Sigmoid colon (tissue), 7 donors: ENCODE data around the gene CD2BP2. TPM values are rescaled to one million over a fixed set of nuclear protein-coding genes. Genes with fewer than 3 reads are reported as not detected.

Experiments used
- DNase-seq: peaks from one replicate; pipeline ENCODE4 v3.0.0-alpha.2; 2019
- H3K27ac ChIP-seq, 4 donors: fragments of 200-600 bp; sonication (generic); one replicate each; pipeline ENCODE4 v1.5.1; 2016 to 2019; ENCODE audit warnings: mild to moderate bottlenecking in 1 of 4
- H3K27me3 ChIP-seq, 3 donors: fragments of 200-600 bp; sonication (generic); one replicate each; pipeline ENCODE4 v1.5.1; 2019; ENCODE audit warnings: mild to moderate bottlenecking in 1 of 3
- H3K36me3 ChIP-seq, 4 donors: fragments of 200-600 bp; sonication (generic); one replicate each; pipeline ENCODE4 v1.5.1; 2016 to 2019
- H3K4me1 ChIP-seq, 4 donors: fragments of 200-600 bp; sonication (generic); one replicate each; pipeline ENCODE4 v1.5.1; 2017 to 2019
- H3K4me3 ChIP-seq, 4 donors: fragments of 200-600 bp; sonication (generic); one replicate each; pipeline ENCODE4 v1.5.1; 2017 to 2019; ENCODE audit warnings: mild to moderate bottlenecking in 2 of 4, moderate library complexity in 1 of 4
- H3K9me3 ChIP-seq, 4 donors: fragments of 200-600 bp in 3 of 4; sonication (generic) in 3 of 4; one replicate each; pipeline versions ENCODE4 v1.5.1 to v1.6.1; 2013 to 2019
- CTCF ChIP-seq, 4 experiments: fragments of 450-650 bp in 3 of 4; fragments of 200-600 bp in 1 of 4; IDR thresholded peaks; one replicate each; pipeline ENCODE4 v1.5.1; 2016 to 2019; ENCODE audit warnings: antibody characterized with exemption in 4 of 4, mild to moderate bottlenecking in 3 of 4, moderate library complexity in 2 of 4
- EP300 ChIP-seq, 4 donors: sonication (generic); formaldehyde crosslinking; IDR thresholded peaks; one replicate each; pipeline ENCODE4 v1.6.1; 2017; ENCODE audit warnings: antibody characterized with exemption in 4 of 4
- POLR2A ChIP-seq, 2 donors: fragments of 450-650 bp; IDR thresholded peaks; one replicate each; pipeline ENCODE4 v1.6.1; 2016; ENCODE audit warnings: antibody characterized with exemption in 2 of 2, mild to moderate bottlenecking in 2 of 2, moderate library complexity in 2 of 2
- POLR2AphosphoS5 ChIP-seq, 4 donors: sonication (generic); formaldehyde crosslinking; IDR thresholded peaks; one replicate each; pipeline ENCODE4 v1.6.1; 2017; ENCODE audit warnings: antibody characterized with exemption in 4 of 4
- WGBS, 2 donors: extraction: QIAGEN DNeasy Blood & Tissue Kit; methylation state at CpG; one replicate each; pipeline ENCODE4 v1.1.7; 2013; 5-methylcytosine and 5-hydroxymethylcytosine counted together
- intact Hi-C: fragments of 100-400 bp; cut with DNase I; formaldehyde crosslinking; loops from one replicate; pipeline ENCODE4 v1.15.1; 2023
- polyA plus RNA-seq, 3 donors: library from polyadenylated mRNA; stranded (reverse); fragments of 200-250 nt; gene quantifications; one replicate each; pipeline ENCODE4 v1.2.3, GENCODE V29; 2013
- total RNA-seq, 4 donors: library from RNA; depleted of rRNA; stranded (reverse); fragments of >200 nt; gene quantifications; one replicate each; pipeline ENCODE4 v1.1.0, GENCODE V29; 2016
- donor health status: healthy with polysubstance abuse.
- donor health status: Bipolar disorder and iron deficiency.
- donor health status: healthy.

Gene CD2BP2
- total and polyA plus RNA-seq, 7 donors = 29.9 to 57.3 (median 47.1) TPM

GRCh38 chr16:30381291-30382041 is 26.4 kb upstream of the CD2BP2 start:
- Histone ChIP-seq H3K9me3 (no peaks in the 10 kb centered on the region), H3K36me3 (no peaks in the 10 kb centered on the region), H3K27me3 (no peaks in the 10 kb centered on the region), H3K4me3 (no peak overlapping the region), H3K27ac (no peak overlapping the region), H3K4me1 (peaks cover 0 to 22% (median 20%) of the 10 kb centered on the region in 4 donors)
- intact Hi-C loops = no loop called here
- no peak for TF ChIP-seq POLR2AphosphoS5 (IDR thresholded peaks at IDR 0.05)
- no peak for TF ChIP-seq EP300 (IDR thresholded peaks at IDR 0.05)
- TF ChIP-seq POLR2A (IDR thresholded peaks at IDR 0.05) = no peak
- no peak for TF ChIP-seq CTCF (IDR thresholded peaks at IDR 0.05)
- WGBS, 2 donors = 77 to 84% methylated on average over 13 of the region's 13 CpGs
- DNase-seq = no peak

DNA sequence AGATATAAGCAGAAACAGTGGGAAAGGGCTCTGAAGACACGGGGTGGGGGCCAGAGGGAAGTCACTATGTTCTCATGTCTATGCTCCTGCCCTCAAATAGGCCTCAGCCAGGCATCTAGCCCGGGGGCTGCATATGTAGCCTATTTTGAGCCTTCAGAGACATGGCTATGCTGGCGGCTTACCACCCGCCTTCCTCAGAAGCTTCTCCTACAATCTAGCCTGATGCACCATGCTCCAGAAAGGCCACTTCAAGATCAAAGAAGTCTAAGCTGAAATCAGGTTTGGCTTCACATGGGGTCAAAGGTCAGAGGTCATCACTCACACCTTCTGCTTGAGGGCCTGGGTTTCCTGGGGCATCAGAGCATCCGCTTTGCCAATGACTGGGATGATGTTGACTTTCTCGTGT is 25.7 kb upstream of the CD2BP2 start:
- no peak for TF ChIP-seq CTCF (IDR thresholded peaks at IDR 0.05)
- no peak for TF ChIP-seq EP300 (IDR thresholded peaks at IDR 0.05)
- TF ChIP-seq POLR2AphosphoS5 (IDR thresholded peaks at IDR 0.05) = no peak
- H3K9me3 ChIP-seq = no peaks in the 10 kb centered on the region
- intact Hi-C loops = no loop called here
- H3K4me1 ChIP-seq = peaks cover 0 to 23% (median 20%) of the 10 kb centered on the region in 4 donors
- no peak overlapping the region for H3K27ac ChIP-seq
- no peaks in the 10 kb centered on the region for H3K27me3 ChIP-seq
- no peak overlapping the region for H3K4me3 ChIP-seq
- no peaks in the 10 kb centered on the region for H3K36me3 ChIP-seq
- 80 to 83% methylated on average over 6 of the region's 6 CpGs for WGBS, 2 donors
- DNase-seq = no peak

DNA sequence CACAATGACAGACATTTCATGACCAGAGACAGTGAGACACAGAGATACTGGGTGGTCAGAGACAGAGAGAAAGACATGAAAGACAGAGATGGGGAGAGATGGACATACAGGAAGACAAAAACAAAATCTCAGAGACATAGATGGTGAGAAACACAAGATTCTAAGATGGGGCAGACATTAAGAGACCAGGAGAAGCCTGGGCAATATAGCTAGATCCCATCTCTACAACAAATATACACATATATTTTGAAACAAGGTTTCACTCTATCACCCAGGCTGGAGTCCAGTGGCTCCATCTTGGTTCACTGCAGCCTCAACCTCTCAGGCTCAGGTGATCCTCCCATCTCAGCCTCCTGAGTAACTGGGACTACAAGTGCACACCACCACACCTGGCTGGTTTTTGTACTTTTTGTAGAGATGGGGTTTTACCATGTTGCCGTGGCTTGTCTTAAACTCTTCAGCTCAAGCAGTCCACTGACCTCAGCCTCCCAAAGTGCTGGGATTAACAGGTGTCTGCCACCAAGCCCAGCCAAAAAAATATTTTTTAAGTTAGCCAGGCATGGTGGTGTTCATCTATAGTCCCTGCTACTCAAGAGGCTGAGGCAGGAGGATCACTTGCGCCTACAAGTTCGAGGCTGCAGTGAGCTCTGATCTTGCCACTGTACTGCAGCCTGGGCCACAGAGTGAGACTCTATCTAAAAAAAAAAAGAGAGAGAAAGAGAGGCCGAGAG is 25.1 kb upstream of the CD2BP2 start:
- no peaks in the 10 kb centered on the region for H3K9me3 ChIP-seq
- 85 to 96% methylated on average over 4 of the region's 4 CpGs for WGBS, 2 donors
- H3K4me3 ChIP-seq = no peak overlapping the region
- H3K27me3 ChIP-seq = no peaks in the 10 kb centered on the region
- peak overlapping the region in 1 of 4 donors; percentile 98 for H3K27ac ChIP-seq
- no peaks in the 10 kb centered on the region for H3K36me3 ChIP-seq
- no peak for DNase-seq
- intact Hi-C loops = no loop called here
- TF ChIP-seq POLR2AphosphoS5 (IDR thresholded peaks at IDR 0.05) (no peak), CTCF (IDR thresholded peaks at IDR 0.05) (no peak), POLR2A (IDR thresholded peaks at IDR 0.05) (no peak), EP300 (IDR thresholded peaks at IDR 0.05) (no peak)
- peaks cover 0 to 23% (median 20%) of the 10 kb centered on the region in 4 donors for H3K4me1 ChIP-seq

DNA sequence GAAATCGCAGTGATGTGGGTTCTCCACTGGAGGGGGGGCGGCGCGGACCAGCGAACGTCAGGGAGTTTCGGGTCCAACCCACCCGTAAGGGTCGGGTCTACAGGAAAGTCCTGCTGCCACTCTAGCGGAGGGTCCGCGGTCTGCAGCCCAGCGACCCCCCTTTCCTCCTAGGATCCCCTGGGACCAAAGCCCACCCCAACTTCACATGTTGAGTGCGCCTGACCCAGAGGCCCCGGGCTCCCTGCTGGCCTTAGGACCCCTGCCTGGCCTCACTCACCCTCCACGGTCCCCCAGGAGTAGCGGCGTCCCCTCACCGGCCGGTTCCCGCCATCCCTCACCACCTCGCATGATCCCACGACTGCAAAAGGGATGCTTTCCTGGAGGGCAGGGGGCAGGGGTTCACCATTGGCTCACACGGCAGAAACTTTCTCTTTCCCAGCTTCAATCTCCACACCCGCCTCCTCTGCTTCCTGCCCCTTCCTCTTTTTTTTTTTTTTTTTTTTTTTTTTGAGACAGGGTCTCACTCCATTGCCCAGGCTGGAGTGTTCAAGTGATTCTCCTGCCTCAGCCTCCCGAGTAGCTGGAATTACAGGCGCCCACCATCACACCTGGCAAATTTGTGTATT is 24.2 kb upstream of the CD2BP2 start:
- no peaks in the 10 kb centered on the region for H3K9me3 ChIP-seq
- peaks cover 0 to 23% (median 20%) of the 10 kb centered on the region in 4 donors for H3K4me1 ChIP-seq
- peak overlapping the region; percentile 51 to 80 (median 73) for H3K4me3 ChIP-seq
- peak overlapping the region; percentile 96 to 100 (median 98) for H3K27ac ChIP-seq
- 26 to 38% methylated on average over 27 of the region's 27 CpGs for WGBS, 2 donors
- DNase-seq = no peak
- intact Hi-C loops = loop anchor here (2.0 to 10.0 kb wide), 2 partner anchors 16 to 284 kb away; partner anchors contain the start of genes TBX6, YPEL3 and ZNF48
- no peaks in the 10 kb centered on the region for H3K27me3 ChIP-seq
- TF ChIP-seq POLR2A (IDR thresholded peaks at IDR 0.05) = no peak
- no peak for TF ChIP-seq POLR2AphosphoS5 (IDR thresholded peaks at IDR 0.05)
- no peak for TF ChIP-seq CTCF (IDR thresholded peaks at IDR 0.05)
- no peak for TF ChIP-seq EP300 (IDR thresholded peaks at IDR 0.05)
- H3K36me3 ChIP-seq = no peaks in the 10 kb centered on the region
